ENCODE results near the gene PITX2.

Gene PITX2

GRCh38 chr4:110624904-110625494 is 2.1 kb upstream of the PITX2 start:
- no peak for DNase-seq (ENCODE audit: low read depth in 2 of 2, low spot score in 1 of 2)

DNA sequence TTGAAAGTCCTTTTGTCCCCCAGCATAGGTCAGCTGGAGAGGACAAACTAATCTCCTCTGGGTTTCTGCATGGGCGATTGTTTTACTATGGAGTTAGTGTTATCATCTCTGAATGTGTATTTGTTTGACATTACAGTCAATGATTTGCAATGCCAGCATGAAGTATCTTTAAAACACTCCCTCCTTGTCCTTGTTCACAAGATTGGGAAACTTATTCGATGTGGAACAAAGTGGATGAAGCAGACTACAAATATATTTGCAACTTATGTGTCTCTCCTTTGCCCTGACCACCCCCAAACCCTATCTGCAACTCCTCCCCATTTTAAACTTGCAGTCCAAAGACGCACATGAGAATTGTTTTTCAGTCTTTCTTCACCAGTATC is 1.5 kb upstream of the PITX2 start:
- DNase-seq (ENCODE audit: low read depth in 2 of 2, low spot score in 1 of 2), result no peak

DNA sequence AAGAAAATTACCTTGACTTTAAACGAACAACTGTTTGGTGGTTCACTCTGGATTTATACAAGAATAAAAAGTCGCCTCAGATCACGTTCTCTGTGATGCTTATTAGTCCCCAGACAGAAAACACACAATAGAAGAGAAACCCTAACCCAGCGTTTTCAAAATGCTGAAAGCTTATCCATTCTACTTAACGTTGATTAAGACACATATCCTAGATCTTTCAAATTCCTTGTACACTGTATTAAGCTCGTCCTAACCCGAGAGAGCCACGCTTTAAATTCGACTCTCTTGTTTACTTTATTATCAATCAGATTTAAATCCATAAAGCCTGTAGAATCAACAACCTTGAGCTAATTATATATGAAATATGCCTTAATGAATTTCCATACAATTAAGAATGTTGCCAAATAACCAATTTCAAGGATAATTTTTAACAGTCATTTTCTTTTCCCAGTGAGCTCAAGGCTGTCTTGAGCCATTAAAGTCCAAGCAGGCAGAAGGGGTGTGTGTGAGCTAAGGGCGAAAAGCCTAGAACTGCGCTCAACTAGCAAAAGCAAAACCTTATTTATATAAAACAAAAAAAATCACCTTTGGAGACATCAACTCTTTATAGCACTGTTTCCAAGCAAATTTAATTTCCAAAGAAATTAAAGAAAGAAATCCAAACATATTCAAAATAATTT is 981 bp upstream of the PITX2 start:
- DNase-seq (ENCODE audit: low read depth in 2 of 2, low spot score in 1 of 2), result no peak

DNA sequence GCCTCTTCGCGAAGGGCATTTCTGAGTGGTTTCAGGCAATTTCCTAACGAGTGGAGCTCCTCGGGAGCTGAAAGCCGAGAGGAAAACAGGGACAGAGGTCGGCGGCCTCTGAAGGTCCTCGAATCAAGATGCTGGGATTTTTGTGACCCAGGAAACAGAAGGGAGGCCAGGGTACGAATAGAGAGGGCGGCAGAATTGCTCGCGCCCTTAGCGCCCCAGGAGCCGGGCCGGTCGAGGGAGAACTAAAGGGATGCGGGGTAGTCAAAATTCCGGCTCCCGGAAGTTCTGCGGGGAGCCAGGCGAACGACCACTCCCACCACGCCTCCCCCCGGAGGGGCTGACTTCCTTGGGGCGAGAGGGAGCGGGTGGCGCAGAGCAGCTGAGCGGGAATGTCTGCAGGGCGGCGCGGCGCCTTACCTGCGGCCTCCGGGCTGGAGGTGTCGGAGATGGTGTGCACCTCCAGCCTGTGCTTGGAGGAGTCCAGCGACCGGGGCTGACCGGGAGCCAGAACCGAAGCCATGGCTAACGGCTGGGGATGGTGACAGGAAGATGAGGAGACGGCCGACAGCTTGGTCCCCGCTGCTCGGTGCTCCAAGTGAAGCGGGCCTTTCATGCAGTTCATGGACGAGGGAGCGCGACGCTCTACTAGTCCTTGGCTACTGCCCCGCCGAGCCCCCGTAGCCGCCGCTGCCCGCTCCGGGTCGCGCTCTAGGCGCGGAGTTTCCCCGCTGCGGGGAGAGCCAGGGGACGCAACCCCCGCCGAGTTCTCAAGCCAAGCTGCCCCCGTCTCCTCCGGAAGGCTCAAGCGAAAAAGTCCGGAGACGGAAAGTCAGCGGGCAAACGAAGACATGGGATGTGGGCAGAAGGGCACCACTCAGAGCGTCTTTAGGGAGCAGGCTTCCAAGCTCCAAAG is 782 bp downstream of the PITX2 start:
- DNase-seq (ENCODE audit: low read depth in 2 of 2, low spot score in 1 of 2), result no peak

DNA sequence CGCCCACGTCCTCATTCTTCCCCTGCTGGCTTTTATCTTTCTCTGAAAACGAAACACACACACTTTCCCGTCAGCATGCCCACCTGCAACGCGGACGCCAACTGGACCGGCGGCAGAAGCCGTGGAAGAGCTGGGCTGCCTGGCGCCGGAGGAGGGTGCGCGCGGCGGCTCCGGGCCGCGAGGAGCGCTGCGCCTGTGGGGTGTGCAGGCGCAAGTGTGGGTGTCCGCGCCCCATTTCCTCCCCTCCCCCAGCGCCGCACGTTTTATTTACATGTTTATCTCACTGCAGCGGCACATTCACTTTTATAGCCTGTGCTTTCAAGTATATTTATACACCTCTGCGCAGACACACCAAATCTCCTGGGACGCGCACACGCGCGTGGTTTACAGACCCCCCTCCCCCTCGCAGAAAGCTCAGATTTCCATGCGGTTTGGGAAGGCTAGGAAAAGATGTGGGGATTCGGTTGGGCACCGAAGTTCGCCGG is 1.5 kb downstream of the PITX2 start:
- DNase-seq (ENCODE audit: low read depth in 2 of 2, low spot score in 1 of 2), result no peak

DNA sequence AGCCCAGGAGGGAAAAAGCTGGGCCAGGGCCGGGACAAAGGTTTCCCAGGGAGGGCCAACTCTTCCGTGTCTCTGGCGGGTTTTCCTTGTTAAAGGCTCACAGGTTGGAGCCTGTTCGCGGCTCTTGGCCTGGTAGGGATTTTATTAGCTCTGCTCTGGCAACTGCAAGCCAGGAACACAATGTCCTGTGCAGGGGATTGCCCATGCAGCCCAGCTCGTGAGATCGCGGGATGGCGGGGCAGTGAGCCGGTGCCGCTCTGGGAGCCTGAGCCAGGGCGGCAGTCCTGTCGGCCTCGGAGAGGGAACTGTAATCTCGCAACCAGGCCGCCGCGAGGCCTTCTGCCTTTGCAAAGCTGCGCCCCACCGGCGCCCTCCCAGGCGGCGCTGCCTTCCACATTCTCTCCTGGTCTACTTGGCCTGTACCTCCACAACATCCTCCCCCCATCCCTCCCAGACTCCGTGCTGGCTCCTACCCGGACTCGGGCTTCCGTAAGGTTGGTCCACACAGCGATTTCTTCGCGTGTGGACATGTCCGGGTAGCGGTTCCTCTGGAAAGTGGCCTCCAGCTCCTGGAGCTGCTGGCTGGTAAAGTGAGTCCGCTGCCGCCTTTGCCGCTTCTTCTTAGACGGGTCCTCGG is 2.1 kb downstream of the PITX2 start:
- DNase-seq (ENCODE audit: low read depth in 2 of 2, low spot score in 1 of 2), result no peak

DNA sequence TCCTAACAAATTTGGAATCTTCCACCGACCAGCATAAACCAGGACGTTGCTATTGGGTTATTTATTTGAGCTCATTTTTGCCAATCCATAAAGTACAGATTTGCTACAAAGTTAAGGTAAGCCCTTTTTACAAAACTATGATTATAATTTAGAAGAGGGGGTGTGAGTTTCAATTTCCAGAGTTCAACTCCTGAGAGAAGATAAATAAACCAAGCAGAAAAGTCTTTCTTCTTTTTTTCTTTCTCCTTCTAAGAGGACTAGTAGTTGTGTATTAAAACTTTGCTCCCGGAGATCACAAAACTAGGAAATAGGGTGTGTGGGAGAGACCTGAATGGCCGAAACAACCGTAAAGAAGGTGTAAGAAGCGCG is 2.6 kb downstream of the PITX2 start:
- no peak for DNase-seq (ENCODE audit: low read depth in 2 of 2, low spot score in 1 of 2)

- DNase-seq (ENCODE audit: low read depth in 2 of 2, low spot score in 1 of 2), result no peak
Measured at GRCh38 chr4:110619463-110620247, 3.2 kb downstream of the PITX2 start.

GRCh38 chr4:110618581-110619462 is 4.1 kb downstream of the PITX2 start:
- no peak for DNase-seq (ENCODE audit: low read depth in 2 of 2, low spot score in 1 of 2)

DNA sequence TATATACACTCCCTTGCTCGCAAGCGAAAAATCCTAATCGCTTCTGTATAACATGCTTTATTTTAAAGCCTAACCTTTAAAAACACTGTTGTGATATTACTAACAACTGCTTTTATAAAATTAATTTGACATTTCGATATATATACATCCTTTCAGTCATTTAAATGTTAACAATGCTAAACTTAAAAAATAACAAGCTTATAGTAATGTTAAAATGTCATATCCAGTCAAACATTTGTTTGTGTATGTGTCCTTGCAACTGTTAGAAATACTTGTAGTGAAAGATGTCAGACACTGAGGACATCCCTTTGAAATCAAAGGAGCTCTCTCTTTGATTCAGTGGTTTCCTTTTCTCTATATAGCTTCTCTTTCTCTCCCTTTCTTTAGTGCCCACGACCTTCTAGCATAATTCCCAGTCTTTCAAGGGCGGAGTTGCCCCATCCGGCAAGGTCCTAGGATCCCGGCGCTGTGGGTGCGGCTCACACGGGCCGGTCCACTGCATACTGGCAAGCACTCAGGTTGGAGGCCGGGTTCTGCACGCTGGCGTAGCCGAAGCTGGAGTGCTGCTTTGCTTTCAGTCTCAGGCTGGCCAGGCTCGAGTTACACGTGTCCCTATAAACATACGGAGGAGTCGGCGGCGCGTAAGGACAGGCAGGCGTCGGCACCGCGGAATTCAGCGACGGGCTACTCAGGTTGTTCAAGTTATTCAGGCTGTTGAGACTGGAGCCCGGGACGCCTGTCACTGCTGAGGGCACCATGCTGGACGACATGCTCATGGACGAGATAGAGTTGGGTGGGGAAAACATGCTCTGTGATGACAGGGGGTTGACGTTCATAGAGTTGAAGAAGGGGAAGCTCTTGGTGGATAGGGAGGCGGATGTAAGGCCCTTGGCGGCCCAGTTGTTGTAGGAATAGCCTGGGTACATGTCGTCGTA is 5.0 kb downstream of the PITX2 start:
- no peak for DNase-seq (ENCODE audit: low read depth in 2 of 2, low spot score in 1 of 2)

GRCh38 chr4:110617075-110617640 is 5.7 kb downstream of the PITX2 start:
- DNase-seq (ENCODE audit: low read depth in 2 of 2, low spot score in 1 of 2), result no peak

DNA sequence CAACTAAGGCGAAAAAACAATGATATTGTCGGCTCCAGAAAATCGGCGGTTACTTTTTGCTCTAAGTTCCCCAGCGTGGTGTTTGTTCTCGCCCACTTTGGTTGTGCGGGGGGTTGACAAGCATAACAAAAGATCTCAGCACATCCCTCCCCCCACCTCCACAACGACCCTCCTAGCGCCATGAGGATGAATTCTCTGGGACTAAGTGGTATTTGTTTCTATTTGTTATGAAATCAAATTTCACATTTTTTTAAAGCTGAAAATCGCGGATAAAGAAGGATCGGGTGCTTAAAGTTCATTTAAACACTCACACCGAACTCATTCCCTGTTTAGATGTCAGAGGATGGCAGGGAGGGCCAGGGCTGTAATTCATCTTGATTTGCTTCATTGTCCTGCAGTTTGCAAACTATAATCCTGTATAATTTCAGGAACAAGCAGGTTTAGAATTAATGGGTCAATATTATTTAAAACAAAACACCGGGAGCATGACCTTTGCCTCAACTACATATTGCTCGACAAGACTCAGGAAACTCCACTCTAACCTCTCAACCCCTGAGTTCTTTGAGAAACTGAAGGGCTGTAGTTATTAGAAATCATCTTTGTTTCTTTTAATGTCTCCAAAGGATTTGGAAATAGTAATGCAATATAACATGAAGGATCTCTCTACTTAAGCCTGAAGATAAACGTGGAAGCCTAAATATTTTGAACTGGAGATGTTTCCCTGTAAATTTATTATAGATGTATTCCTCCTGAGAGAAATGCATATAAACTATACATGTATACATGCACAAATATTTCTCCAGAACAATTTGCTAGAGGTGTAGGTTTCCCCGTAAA is 6.4 kb downstream of the PITX2 start:
- DNase-seq (ENCODE audit: low read depth in 2 of 2, low spot score in 1 of 2), result no peak

DNA sequence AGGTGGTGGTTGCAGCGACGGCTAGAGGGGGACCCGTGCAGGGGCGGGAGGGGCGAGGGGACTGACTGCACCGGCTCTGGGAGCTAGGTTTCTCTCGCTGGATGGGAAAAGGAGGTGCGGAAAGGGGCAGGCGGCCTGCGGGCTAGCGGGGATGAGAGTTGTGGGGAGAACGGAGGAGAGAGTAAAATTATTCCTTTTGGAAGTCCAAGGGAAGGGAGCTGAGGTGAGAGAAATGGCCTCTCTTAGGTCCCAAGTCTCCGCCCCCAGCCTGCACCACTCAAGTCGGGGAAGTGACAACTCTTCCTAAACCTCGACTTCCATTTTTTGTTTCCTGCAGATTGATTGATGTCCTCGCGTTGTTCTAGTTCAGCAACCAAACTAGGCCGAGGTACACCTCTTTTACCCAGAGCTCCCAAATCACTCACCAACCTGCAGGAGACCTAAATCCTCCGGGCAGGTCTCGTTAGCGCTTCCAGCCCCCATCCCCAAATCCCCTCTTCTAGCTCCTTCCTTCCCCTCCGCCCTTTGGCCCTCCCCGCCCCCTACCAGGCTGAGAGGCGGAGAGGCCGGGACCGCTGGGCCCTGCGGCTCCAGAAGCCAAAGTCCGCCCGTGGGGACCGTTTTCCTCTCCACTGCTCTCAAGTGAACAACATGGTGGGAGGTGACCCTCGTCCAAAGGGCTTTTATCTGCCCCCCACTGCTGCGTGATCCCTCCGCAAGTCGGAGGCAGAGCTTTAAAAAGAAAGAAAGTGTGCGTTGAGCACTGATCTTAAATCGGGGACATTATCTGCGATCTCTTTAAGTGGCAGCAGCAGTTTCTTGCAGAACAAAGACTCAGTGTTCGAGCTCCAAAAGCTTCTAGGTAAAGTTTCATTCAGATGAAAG is 7.3 kb downstream of the PITX2 start:
- no peak for DNase-seq (ENCODE audit: low read depth in 2 of 2, low spot score in 1 of 2)

DNA sequence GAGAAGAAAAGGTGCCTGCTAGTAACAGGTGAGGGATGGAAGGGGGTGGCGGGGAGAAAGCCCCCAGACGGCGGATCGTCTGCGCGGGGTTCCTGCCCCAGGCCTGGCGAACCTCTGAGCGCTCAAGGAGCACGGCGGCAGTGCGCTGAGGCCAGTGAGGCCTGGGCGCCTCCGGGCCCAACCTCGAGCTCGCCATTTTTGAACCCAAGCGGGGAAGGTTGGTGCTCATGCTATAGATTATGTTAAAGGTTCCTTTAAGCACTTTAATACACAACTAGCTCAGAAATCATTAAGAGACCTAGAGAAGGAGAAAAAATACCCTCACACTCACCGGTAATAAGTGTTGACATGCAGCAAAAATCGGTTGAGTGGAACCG is 7.9 kb downstream of the PITX2 start:
- DNase-seq (ENCODE audit: low read depth in 2 of 2, low spot score in 1 of 2), result no peak

DNA sequence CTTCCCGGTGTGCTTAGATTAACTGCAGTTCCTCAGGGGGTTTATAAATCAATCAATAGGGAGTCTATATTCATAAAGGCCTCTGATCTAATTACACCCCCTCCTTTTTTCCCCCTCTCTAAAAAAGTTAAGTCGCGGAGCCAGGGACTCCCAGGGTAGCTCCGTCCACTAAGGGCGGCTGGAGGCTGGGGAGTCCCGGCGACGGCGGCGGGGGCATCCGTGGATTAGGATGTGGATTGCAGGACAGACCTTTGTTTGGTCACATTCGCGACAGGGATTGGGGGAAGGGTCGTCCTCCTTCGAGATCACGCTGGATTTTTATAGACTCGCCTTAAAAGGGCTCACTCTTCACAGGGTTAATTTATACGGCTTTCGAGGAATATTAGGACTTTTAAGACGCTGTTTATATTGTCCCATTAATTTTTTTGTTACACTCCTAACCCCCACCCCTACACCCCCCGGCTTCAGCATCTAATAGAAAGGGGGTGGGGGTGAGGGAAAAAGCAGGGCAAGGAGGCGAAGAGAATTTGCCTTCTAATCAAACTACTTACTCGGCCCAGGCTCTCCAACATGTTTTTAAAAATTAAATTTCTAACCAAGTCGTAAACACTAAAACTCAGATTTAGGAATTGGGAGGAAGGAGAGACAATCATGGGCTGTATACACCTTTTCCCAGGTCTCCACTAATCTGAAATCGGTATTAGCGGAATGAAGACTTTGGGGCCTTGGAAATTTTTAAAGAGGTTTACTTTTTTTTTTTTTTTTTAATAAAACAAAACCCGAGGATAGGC is 8.5 kb downstream of the PITX2 start:
- no peak for DNase-seq (ENCODE audit: low read depth in 2 of 2, low spot score in 1 of 2)

DNA sequence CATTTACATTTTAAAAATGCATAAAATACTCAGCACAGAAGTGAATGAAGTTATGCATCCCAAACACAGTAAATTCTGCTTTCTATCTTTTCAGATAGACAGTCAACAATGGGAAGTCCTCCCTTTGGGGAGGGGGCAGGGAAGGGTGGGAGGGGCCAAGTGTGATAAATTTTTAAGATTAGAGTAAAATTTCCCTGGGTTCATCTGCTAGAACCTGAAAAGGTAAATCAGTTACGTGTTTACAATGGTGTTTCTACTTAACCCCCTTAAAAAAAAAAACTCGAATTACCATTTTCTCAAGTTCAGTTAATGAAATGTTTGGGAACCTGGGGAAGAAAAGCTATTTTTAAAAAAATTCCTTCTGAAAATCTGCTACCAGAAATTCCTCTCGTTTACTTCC is 9.1 kb downstream of the PITX2 start:
- no peak for DNase-seq (ENCODE audit: low read depth in 2 of 2, low spot score in 1 of 2)

All from stimulated activated CD8-positive, alpha-beta memory T cell treated with anti-CD3 and anti-CD28 coated beads, Interleukin-4, amount 100 ng/mL, for 4 hours (primary cell).